HEK293 (cell line): ENCODE measurements around the gene NT5C2.

ENCODE experiments used
- CTCF ChIA-PET: fragments of 350-600 bp; formaldehyde crosslinking; extraction: SDS; loops from one replicate; lab custom pipeline; 2021; ENCODE audit warnings: antibody characterized with exemption; lab: Yijun Ruan, JAX
- POLR2A ChIA-PET: fragments of 300-600 bp; formaldehyde crosslinking; extraction: SDS; loops from one replicate; lab custom pipeline; 2020; ENCODE audit warnings: antibody characterized with exemption, inconsistent platforms; lab: Yijun Ruan, JAX
- H3K27ac ChIP-seq: fragments of 200-500 bp; sonication (Bioruptor generic); 2 replicates; pipeline ENCODE4 v1.5.1; 2014; ENCODE audit warnings: low read depth, low read length, control low read depth, inconsistent platforms; ENCODE audit errors: extremely low read depth
- H3K36me3 ChIP-seq, 2 experiments: fragments of 200-500 bp in 1 of 2; sonication (Bioruptor generic) in 1 of 2; 1 replicate in 1 of 2; 2 replicates in 1 of 2; pipeline ENCODE4 v1.5.1; 2014 to 2017; ENCODE audit warnings: inconsistent platforms in 2 of 2, low read length in 2 of 2; ENCODE audit not compliant: control insufficient read depth in 2 of 2, insufficient read depth in 1 of 2
- H3K4me1 ChIP-seq: fragments of 200-500 bp; sonication (Bioruptor generic); 2 replicates; pipeline ENCODE4 v1.5.1; 2014; ENCODE audit warnings: mild to moderate bottlenecking, low read length, inconsistent platforms; ENCODE audit not compliant: control insufficient read depth, insufficient read depth
- H3K4me3 ChIP-seq: 2 replicates; pipeline ENCODE4 v1.5.1; 2011; ENCODE audit warnings: low read depth, mild to moderate bottlenecking, control low read depth, low read length, moderate library complexity
- H3K9me3 ChIP-seq: fragments of 200-500 bp; sonication (Bioruptor generic); 2 replicates; pipeline ENCODE4 v1.5.1; 2014; ENCODE audit warnings: low read depth, low read length, inconsistent platforms; ENCODE audit not compliant: control insufficient read depth, insufficient read depth
- ELK4 ChIP-seq: IDR thresholded peaks from 2 replicates; pipeline ENCODE4 v1.6.1; 2011; ENCODE audit warnings: mild to moderate bottlenecking, low read depth, low read length, borderline replicate concordance
- GLIS1 ChIP-seq: fragments of 450-650 bp; formaldehyde crosslinking; IDR thresholded peaks from 2 replicates; pipeline ENCODE4 v1.5.1; 2016; ENCODE audit warnings: missing biosample characterization, missing genetic modification characterization
- INSM2 ChIP-seq: fragments of 450-650 bp; formaldehyde crosslinking; IDR thresholded peaks from 2 replicates; pipeline ENCODE4 v1.5.1; 2016; ENCODE audit warnings: missing biosample characterization, missing genetic modification characterization
- KLF7 ChIP-seq: fragments of 450-650 bp; formaldehyde crosslinking; IDR thresholded peaks from 2 replicates; pipeline ENCODE4 v1.5.1; 2016; ENCODE audit warnings: missing biosample characterization, missing genetic modification characterization, borderline replicate concordance
- MZF1 ChIP-seq: fragments of 450-650 bp; formaldehyde crosslinking; IDR thresholded peaks from 2 replicates; pipeline ENCODE4 v1.5.1; 2017; ENCODE audit warnings: missing biosample characterization, missing genetic modification characterization, borderline replicate concordance
- SCRT1 ChIP-seq: fragments of 450-650 bp; formaldehyde crosslinking; IDR thresholded peaks from 2 replicates; pipeline ENCODE4 v1.5.1; 2016; ENCODE audit warnings: missing biosample characterization, missing genetic modification characterization, borderline replicate concordance
- YY2 ChIP-seq: fragments of 450-650 bp; formaldehyde crosslinking; IDR thresholded peaks from 2 replicates; pipeline ENCODE4 v1.5.1; 2016; ENCODE audit warnings: missing biosample characterization, missing genetic modification characterization
- ZBTB1 ChIP-seq: fragments of 450-650 bp; formaldehyde crosslinking; IDR thresholded peaks from 2 replicates; pipeline ENCODE4 v1.5.1; 2016; ENCODE audit warnings: missing biosample characterization, missing genetic modification characterization
- ZFHX2 ChIP-seq: fragments of 450-650 bp; formaldehyde crosslinking; conservative IDR thresholded peaks from 2 replicates; pipeline ENCODE4 v1.5.1; 2016; ENCODE audit warnings: missing biosample characterization, missing genetic modification characterization
- ZNF133 ChIP-seq: fragments of 450-650 bp; formaldehyde crosslinking; IDR thresholded peaks from 2 replicates; pipeline ENCODE4 v1.5.1; 2016; ENCODE audit warnings: missing biosample characterization, missing genetic modification characterization
- ZNF138 ChIP-seq: fragments of 450-650 bp; formaldehyde crosslinking; IDR thresholded peaks from 2 replicates; pipeline ENCODE4 v1.5.1; 2016; ENCODE audit warnings: missing biosample characterization, missing genetic modification characterization, borderline replicate concordance
- ZNF155 ChIP-seq: fragments of 450-650 bp; formaldehyde crosslinking; IDR thresholded peaks from 2 replicates; pipeline ENCODE4 v1.5.1; 2016; ENCODE audit warnings: missing biosample characterization, missing genetic modification characterization
- ZNF19 ChIP-seq: fragments of 450-650 bp; formaldehyde crosslinking; IDR thresholded peaks from 2 replicates; pipeline ENCODE4; 2016; ENCODE audit warnings: missing biosample characterization, missing genetic modification characterization, low read depth
- ZNF211 ChIP-seq: fragments of 450-650 bp; formaldehyde crosslinking; IDR thresholded peaks from 2 replicates; pipeline ENCODE4 v1.5.1; 2016; ENCODE audit warnings: low read depth, missing biosample characterization, missing genetic modification characterization
- ZNF214 ChIP-seq: fragments of 450-650 bp; formaldehyde crosslinking; IDR thresholded peaks from 2 replicates; pipeline ENCODE4 v1.5.1; 2017; ENCODE audit warnings: missing biosample characterization, mild to moderate bottlenecking, missing genetic modification characterization, borderline replicate concordance
- ZNF311 ChIP-seq: fragments of 450-650 bp; formaldehyde crosslinking; IDR thresholded peaks from 2 replicates; pipeline ENCODE4 v1.5.1; 2017; ENCODE audit warnings: missing biosample characterization, missing genetic modification characterization, borderline replicate concordance
- ZNF335 ChIP-seq: fragments of 450-650 bp; formaldehyde crosslinking; conservative IDR thresholded peaks from 2 replicates; pipeline ENCODE4 v1.5.1; 2016; ENCODE audit warnings: missing biosample characterization, missing genetic modification characterization
- ZNF423 ChIP-seq: fragments of 450-650 bp; formaldehyde crosslinking; IDR thresholded peaks from 2 replicates; pipeline ENCODE4 v1.5.1; 2016; ENCODE audit warnings: missing biosample characterization, missing genetic modification characterization
- ZNF513 ChIP-seq: fragments of 450-650 bp; IDR thresholded peaks from 2 replicates; pipeline ENCODE4 v1.5.1; 2018; ENCODE audit warnings: missing biosample characterization, missing genetic modification characterization
- ZNF529 ChIP-seq: fragments of 450-650 bp; formaldehyde crosslinking; IDR thresholded peaks from 2 replicates; pipeline ENCODE4 v1.5.1; 2017; ENCODE audit warnings: missing genetic modification characterization, missing biosample characterization; ENCODE audit not compliant: insufficient replicate concordance
- ZNF555 ChIP-seq: fragments of 450-650 bp; formaldehyde crosslinking; conservative IDR thresholded peaks from 2 replicates; pipeline ENCODE4 v1.5.1; 2017; ENCODE audit warnings: missing biosample characterization, mild to moderate bottlenecking, missing genetic modification characterization, inconsistent platforms
- ZNF560 ChIP-seq: fragments of 450-650 bp; formaldehyde crosslinking; IDR thresholded peaks from 2 replicates; pipeline ENCODE4 v1.5.1; 2017; ENCODE audit warnings: missing biosample characterization, missing genetic modification characterization, borderline replicate concordance
- ZNF623 ChIP-seq: fragments of 450-650 bp; formaldehyde crosslinking; IDR thresholded peaks from 2 replicates; pipeline ENCODE4 v1.5.1; 2016; ENCODE audit warnings: missing biosample characterization, missing genetic modification characterization
- ZNF768 ChIP-seq: fragments of 450-650 bp; formaldehyde crosslinking; IDR thresholded peaks from 2 replicates; pipeline ENCODE4 v1.5.1; 2018; ENCODE audit warnings: missing biosample characterization, mild to moderate bottlenecking, missing genetic modification characterization
- ZNF791 ChIP-seq: fragments of 450-650 bp; formaldehyde crosslinking; IDR thresholded peaks from 2 replicates; pipeline ENCODE4 v1.5.1; 2016; ENCODE audit warnings: missing biosample characterization, missing genetic modification characterization
- ZNF837 ChIP-seq: fragments of 450-650 bp; formaldehyde crosslinking; IDR thresholded peaks from 2 replicates; pipeline ENCODE4 v1.5.1; 2016; ENCODE audit warnings: missing biosample characterization, missing genetic modification characterization
- ZSCAN23 ChIP-seq: fragments of 450-650 bp; formaldehyde crosslinking; IDR thresholded peaks from 2 replicates; pipeline ENCODE4 v1.5.1; 2016; ENCODE audit warnings: missing biosample characterization, missing genetic modification characterization

NT5C2 gene

GRCh38 chr10:103077020-103077419 is 116.1 kb downstream of the NT5C2 start:
- Histone ChIP-seq H3K27ac (no peak overlapping the region), H3K4me3 (no peak overlapping the region), H3K9me3 (no peaks in the 10 kb centered on the region), H3K4me1 (no peaks in the 10 kb centered on the region), H3K36me3 (peaks cover 0 to 39% of the 10 kb centered on the region in 2 experiments; a peak in 2 of 3 replicates)
- no peak for TF ChIP-seq ZBTB1 (tag by site-specific recombination)
- TF ChIP-seq GLIS1 (tag by site-specific recombination), result no peak
- TF ChIP-seq ZNF555, result no peak
- ChIA-PET POLR2A (no interaction called here), CTCF (interaction anchor here (0.6 to 1.5 kb wide), 3 partner anchors 10 to 314 kb away, joined by 3 to 4 read pairs (median 4); no protein-coding TSS in a partner anchor)

- TF ChIP-seq ZNF214 (tag by site-specific recombination), result no peak
- no peak for TF ChIP-seq ZNF211
- TF ChIP-seq ZNF423 (tag by site-specific recombination), result no peak
- no peak for TF ChIP-seq ZNF768 (tag by site-specific recombination)
- TF ChIP-seq SCRT1 (tag by site-specific recombination), result no peak
- TF ChIP-seq ZNF19 (tag by site-specific recombination), result no peak
- TF ChIP-seq ZFHX2 (tag by site-specific recombination), result no peak
- no peak for TF ChIP-seq ZNF133
- no peak for TF ChIP-seq ZNF138
- no peak for TF ChIP-seq ZNF513
- TF ChIP-seq ZNF529, result no peak
- no peak for TF ChIP-seq ELK4
- TF ChIP-seq MZF1 (tag by site-specific recombination), result no peak
- no peak for TF ChIP-seq ZSCAN23 (tag by site-specific recombination)
- Histone ChIP-seq H3K36me3 (peaks cover 0 to 36% of the 10 kb centered on the region in 2 experiments; a peak in 2 of 3 replicates), H3K4me3 (no peak overlapping the region), H3K9me3 (no peaks in the 10 kb centered on the region), H3K27ac (no peak overlapping the region), H3K4me1 (no peaks in the 10 kb centered on the region)
- ChIA-PET CTCF (interaction anchor here (0.5 to 1.1 kb wide), 3 partner anchors 9 to 35 kb away, joined by 3 to 5 read pairs (median 3); no protein-coding TSS in a partner anchor), POLR2A (no interaction called here)
Observed at GRCh38 chr10:103072891-103073290, 120.2 kb downstream of the NT5C2 start.

- CTCF ChIA-PET, result interaction anchor here (0.7 to 2.5 kb wide), 3 partner anchors 8 to 172 kb away, joined by 3 to 13 read pairs (median 5); no protein-coding TSS in a partner anchor
- TF ChIP-seq YY2 (tag by site-specific recombination) (no peak), ZNF768 (tag by site-specific recombination) (no peak), ZNF791 (tag by site-specific recombination) (no peak), KLF7 (tag by site-specific recombination) (no peak), ZNF311 (tag by site-specific recombination) (no peak), ZNF335 (no peak), INSM2 (tag by site-specific recombination) (no peak), ZNF560 (tag by site-specific recombination) (no peak), ZNF155 (tag by site-specific recombination) (no peak), SCRT1 (tag by site-specific recombination) (no peak), GLIS1 (tag by site-specific recombination) (no peak), ZSCAN23 (tag by site-specific recombination) (no peak), ZNF837 (tag by site-specific recombination) (no peak), ZNF623 (tag by site-specific recombination) (no peak)
- Histone ChIP-seq H3K9me3 (no peaks in the 10 kb centered on the region), H3K36me3 (peaks cover 0 to 30% of the 10 kb centered on the region in 2 experiments; a peak in 2 of 3 replicates), H3K4me1 (no peaks in the 10 kb centered on the region), H3K27ac (no peak overlapping the region), H3K4me3 (no peak overlapping the region)
- POLR2A ChIA-PET, result no interaction called here
Observed at GRCh38 chr10:103072276-103072675, 120.8 kb downstream of the NT5C2 start.
